Measurements from ENCODE around the gene SEMA4A.

The SEMA4A gene

GRCh38 chr1:156160743-156161171 is 7.4 kb downstream of the SEMA4A start:
- H3K36me3 ChIP-seq: no peaks in the 10 kb centered on the region
- no peaks in the 10 kb centered on the region for H3K27me3 ChIP-seq (ENCODE audit: insufficient read depth, low read depth, severe bottlenecking)
- peaks cover 4% of the 10 kb centered on the region for H3K9me3 ChIP-seq (ENCODE audit: severe bottlenecking)
- TF ChIP-seq CTCF (IDR thresholded peaks at IDR 0.05; ENCODE audit: low read depth, low read length): no peak
- H3K4me3 ChIP-seq (ENCODE audit: low read depth, low read length): peak overlapping the region; percentile 47
- H3K27ac ChIP-seq: peak overlapping the region; percentile 76
- peak; percentile 99 for DNase-seq

DNA sequence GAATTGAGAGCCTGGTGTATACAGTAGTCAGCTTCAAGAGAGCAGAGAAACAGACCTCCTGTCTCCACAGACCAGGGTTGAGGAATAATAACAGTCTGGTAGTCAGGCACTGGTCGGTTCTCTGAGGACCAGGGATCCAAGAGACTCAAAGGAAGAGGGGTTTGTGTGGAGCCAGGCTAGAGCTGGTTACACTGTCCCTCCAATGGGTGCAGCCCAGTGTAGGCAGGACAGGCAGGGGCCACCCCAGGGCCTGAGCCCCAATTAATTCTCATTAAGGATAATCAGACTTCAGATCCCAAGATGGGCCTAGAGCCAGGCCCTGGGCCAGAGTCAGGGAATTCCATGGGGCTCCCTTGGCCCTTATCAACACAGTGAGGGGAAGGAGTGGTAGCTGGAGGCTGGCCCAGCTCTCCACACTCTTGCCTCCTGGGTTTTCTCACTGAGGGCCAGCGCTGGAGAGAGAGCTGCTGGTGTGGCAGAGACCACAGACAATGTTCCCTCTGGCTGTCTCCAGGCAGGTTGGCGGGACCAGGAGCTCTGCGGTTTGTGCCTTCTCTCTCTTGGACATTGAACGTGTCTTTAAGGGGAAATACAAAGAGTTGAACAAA is 9.1 kb downstream of the SEMA4A start:
- peaks cover 7% of the 10 kb centered on the region for H3K9me3 ChIP-seq (ENCODE audit: severe bottlenecking)
- TF ChIP-seq CTCF (IDR thresholded peaks at IDR 0.05; ENCODE audit: low read depth, low read length): no peak
- no peak overlapping the region for H3K4me3 ChIP-seq (ENCODE audit: low read depth, low read length)
- DNase-seq: no peak
- H3K27ac ChIP-seq: peak overlapping the region; percentile 72; the same call in 1 of the 2 replicates
- no peaks in the 10 kb centered on the region for H3K36me3 ChIP-seq
- H3K27me3 ChIP-seq (ENCODE audit: insufficient read depth, low read depth, severe bottlenecking): no peaks in the 10 kb centered on the region

GRCh38 chr1:156163712-156164111 is 10.3 kb downstream of the SEMA4A start:
- TF ChIP-seq CTCF (IDR thresholded peaks at IDR 0.05; ENCODE audit: low read depth, low read length): no peak
- H3K27me3 ChIP-seq (ENCODE audit: insufficient read depth, low read depth, severe bottlenecking): no peaks in the 10 kb centered on the region
- H3K9me3 ChIP-seq (ENCODE audit: severe bottlenecking): peaks cover 7% of the 10 kb centered on the region
- H3K36me3 ChIP-seq: no peaks in the 10 kb centered on the region
- H3K4me3 ChIP-seq (ENCODE audit: low read depth, low read length): no peak overlapping the region
- no peak overlapping the region for H3K27ac ChIP-seq
- no peak for DNase-seq

DNA sequence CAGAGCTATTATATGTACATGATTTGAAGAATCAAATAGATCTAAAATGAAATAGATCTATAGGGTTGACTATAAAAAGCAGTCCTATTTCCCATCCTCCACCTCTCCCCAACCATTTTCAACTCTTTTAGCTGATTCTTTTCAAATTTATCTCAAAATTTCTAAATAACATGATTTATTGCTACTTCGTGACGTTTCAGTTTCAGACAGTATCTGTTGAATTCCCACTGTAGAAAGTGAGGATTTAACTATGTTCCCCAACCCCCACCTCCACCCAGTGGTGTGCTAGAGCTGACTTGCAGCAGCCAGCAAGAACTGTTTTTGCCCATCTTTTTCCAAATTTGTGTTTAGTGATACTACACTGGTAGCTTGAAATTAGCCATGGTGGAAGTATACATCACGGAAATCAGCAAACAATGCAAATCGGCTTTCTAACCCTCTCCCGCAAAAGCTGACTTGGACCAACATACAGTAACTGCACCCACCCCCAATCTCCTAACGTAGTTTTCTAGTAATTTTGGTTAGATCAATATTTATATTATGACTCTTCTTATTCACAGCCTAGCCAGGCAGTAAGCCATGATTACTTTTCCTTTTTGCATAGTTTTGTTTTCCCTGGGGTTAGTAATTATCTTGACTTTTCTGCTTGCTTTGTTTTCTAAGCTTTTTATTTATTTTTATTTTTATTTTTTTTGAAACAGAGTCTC is 10.9 kb downstream of the SEMA4A start:
- Histone ChIP-seq H3K27ac (no peak overlapping the region), H3K4me3 (ENCODE audit: low read depth, low read length) (no peak overlapping the region), H3K36me3 (no peaks in the 10 kb centered on the region), H3K27me3 (ENCODE audit: insufficient read depth, low read depth, severe bottlenecking) (no peaks in the 10 kb centered on the region), H3K9me3 (ENCODE audit: severe bottlenecking) (peaks cover 7% of the 10 kb centered on the region)
- TF ChIP-seq CTCF (IDR thresholded peaks at IDR 0.05; ENCODE audit: low read depth, low read length): no peak
- DNase-seq: no peak

GRCh38 chr1:156165083-156165482 is 11.7 kb downstream of the SEMA4A start:
- no peak for DNase-seq
- peaks cover 7% of the 10 kb centered on the region for H3K9me3 ChIP-seq (ENCODE audit: severe bottlenecking)
- TF ChIP-seq CTCF (IDR thresholded peaks at IDR 0.05; ENCODE audit: low read depth, low read length): no peak
- H3K4me3 ChIP-seq (ENCODE audit: low read depth, low read length): no peak overlapping the region
- no peak overlapping the region for H3K27ac ChIP-seq
- H3K27me3 ChIP-seq (ENCODE audit: insufficient read depth, low read depth, severe bottlenecking): no peaks in the 10 kb centered on the region
- H3K36me3 ChIP-seq: no peaks in the 10 kb centered on the region
